Amygdala (tissue), 56 donors: ENCODE data around the gene EXOSC7.
"Not testable (repeated sequence)": the region's sequence is repeated elsewhere in the genome, so short reads cannot be mapped to it uniquely, and the experiment has no call there.

Experiments used
- DNase-seq, 56 donors: peaks; one replicate each; lab custom pipeline; 2025; lab: John Stamatoyannopoulos, UW

Gene EXOSC7

DNA sequence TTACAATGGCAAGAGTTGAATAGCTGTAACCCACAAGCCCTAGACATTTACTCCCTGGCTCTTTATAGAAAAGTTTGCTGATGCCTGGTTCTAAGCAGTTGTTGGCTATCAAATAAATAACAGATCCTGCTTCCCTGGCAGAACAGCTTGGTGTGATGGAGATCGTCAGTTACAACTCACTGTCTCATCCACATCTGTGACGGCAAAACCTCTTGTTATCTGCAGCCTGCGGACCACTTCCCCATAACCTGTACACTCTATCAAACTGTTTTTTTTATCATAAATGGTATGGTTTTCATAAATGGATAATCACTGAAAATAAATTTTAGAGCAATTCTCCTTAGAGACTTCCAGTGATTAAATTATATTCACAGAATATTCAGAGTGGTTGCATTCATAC is 14.2 kb upstream of the EXOSC7 start:
- no peak for DNase-seq

DNA sequence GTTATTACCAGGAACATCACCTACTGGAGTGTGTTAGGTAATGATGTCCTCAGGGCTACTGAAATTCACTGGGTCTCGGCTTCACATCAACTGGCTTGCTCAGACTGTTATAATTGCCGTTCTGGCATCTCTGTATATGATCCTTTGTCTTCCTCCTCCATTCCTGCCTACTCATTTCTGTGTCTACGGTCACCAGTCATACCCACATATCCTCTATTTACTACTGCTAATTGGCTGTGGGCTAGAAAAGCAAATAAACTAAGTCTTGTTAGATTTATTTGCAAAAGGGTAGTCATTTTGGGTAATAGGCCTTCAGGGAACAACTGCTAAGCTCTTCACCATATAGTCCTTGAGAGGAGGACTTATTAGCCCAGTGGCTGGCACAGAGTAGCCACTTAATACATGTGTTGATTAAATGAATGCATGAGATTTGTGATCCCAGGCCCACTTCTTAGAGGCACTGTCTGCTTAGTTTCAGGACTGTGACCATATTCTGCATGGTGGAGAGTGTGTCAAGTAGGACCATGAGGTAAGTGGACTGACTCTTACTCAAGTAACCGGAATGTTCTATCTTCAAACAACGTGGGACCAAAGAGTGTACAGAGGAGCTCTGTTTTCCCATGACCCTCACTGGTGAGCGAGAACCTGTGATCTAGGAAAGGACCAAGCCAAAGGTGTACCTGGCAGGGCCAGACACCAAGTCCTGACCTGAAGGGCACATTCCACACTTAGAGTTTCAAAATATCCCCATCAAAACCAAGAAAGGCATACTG is 13.2 kb upstream of the EXOSC7 start:
- DNase-seq: no peak

DNA sequence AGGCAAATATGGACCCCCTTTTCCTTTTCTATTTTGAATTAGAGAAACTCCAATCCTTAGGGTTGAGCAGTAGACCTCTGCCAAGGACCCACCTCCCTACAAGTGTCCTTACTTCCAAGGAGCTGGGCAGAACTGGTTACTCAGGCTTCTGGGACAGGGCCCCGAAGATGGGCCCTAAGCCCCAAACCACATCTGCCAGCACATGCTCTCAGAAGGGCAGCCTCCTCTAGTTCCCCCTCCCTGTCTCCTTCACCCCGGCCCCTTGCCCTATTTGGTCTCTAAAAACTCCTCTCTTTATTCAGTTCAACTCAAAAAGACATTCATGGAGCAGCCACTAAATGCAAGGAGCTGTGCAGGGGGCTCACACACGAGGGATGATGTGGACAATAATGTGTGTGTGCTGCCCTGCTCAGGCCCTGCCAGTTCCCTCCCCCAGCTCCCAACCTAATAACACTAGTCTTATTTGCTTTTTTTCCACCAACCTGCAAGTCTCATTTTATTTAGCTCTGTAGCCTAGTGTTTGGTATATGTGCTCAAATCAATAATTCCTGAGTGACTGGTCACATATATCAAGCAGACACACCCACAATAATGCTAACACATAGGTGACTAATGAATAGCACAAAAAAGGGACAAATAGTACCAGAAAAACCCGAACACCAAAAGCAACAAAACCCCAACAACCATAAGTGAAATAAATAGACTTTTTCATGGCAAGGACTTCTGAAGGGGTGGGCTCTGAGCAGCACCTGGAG is 12.3 kb upstream of the EXOSC7 start:
- DNase-seq: no peak

DNA sequence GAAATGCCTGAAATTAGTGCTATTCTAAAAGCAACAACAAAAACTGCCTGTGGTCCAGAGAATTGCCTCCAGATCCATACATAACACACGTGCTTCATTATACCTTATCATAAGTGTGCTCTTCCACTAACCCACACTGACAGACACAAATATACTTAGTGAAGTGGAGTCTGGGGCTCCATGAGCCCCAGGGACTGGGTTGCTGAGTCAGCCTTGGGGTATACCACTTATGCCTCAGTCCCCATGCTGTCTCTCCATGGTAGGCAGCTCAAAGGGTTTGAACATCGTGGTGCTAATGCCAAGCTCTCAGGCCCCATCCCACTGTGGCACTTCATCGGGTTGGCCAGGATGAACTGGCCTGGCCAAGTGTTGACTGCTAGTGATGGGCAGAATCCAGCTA is 10.9 kb upstream of the EXOSC7 start:
- no peak for DNase-seq

DNA sequence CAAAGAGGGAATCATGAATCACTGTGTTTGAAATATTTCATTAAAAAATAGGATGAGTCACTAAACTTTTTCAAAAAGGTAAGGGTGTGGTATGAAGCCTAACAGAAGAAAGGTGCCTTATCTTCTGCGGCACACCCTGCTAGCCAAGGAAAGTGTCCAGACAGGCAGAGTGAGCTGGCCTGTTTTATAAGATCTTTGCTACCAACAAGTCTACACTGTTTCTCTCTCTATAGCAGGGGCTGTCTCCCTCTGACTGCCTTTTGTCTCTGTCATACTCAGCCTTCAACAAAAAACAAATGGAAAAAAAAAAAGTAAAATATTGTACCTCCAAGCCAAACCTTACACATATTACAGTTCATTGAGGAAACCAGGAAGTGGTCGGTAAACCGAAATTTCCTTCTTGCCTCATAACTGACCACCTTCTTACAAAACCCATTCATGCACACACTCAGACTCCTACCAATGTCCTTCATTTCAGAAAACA is 9.2 kb upstream of the EXOSC7 start:
- no peak for DNase-seq

- no peak for DNase-seq
Measured at GRCh38 chr3:44968447-44968858, 7.6 kb upstream of the EXOSC7 start.

DNA sequence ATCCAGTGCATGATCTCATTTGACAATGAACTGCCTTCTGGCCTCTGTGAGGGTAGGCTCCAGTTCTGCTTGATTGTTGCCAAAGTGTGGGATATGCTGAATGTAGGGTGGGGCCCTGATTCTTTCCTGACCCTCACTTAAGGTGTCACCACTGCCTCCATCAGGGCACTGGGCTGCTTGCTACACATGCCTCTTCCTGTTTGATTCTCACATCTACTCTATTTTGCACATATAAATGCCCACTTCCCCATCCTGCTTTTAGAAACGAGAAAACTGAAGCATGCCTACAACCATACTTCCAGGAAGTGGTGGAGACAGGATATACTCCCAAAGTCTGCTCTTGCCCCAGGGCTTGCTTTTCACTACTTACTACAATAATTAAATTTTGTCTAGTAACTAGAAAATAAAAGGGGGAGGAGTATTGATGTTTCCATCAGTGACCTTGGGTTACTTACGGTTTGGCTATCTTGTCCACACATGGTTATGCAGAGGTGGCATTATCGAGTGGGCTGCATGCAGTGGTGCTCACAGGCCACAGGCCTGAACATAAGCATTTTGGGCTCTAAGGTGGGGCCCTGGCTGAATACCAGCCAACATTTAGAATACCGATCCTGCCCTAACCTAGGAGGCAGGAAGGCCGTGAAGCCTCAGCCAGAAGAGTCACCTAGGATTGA is 6.8 kb upstream of the EXOSC7 start:
- DNase-seq: no peak

GRCh38 chr3:44969828-44970179 is 6.2 kb upstream of the EXOSC7 start:
- no peak for DNase-seq

- no peak for DNase-seq
Measured at GRCh38 chr3:44970926-44971490, 5.0 kb upstream of the EXOSC7 start.

DNA sequence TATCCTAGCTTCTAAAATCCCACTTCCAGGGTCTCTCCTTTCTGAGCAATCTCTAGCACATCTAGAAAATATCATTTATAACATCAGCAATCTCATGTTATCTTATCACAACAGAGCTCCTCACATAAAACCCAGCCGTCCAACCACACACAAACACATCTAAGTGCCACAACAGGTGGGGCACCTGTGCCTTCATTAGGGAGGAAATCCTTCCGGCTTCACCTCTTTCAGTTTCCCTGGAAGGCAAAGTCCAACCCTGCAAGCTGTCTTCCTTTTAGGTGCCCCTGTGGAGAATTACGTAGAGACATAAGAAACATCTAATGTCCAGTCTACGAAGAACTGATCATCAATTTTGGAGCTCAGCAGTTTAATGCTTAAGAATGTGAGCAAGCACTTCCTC is 1.6 kb upstream of the EXOSC7 start:
- DNase-seq: no peak

- no peak for DNase-seq
Measured at GRCh38 chr3:44981220-44981619, 5.2 kb downstream of the EXOSC7 start.

- DNase-seq: no peak
Measured at GRCh38 chr3:44981751-44982150, 5.7 kb downstream of the EXOSC7 start.

DNA sequence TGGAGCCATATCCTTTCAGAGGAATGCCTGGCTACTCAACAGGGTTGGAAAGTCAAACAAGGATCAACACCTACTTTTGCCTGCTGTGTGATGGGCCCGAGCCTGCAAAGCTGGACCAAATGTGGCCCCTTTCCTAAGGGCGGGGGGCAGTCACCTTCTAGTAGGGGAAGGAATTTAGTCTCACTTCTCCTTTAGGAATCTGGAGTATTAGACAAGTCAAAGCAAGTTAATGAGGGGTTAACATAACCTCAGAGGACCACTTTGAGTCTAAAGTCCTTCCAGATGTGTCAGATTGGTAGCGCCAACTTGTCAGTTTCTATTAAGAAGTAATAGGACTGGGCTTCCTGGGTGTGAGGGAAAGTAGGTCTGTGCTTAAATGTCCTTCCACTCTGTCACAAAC is 6.8 kb downstream of the EXOSC7 start:
- no peak for DNase-seq

GRCh38 chr3:44983484-44983941 is 7.5 kb downstream of the EXOSC7 start:
- DNase-seq: no peak

- DNase-seq: no peak
Measured at GRCh38 chr3:44984335-44984734, 8.3 kb downstream of the EXOSC7 start.

GRCh38 chr3:44986330-44986729 is 10.3 kb downstream of the EXOSC7 start:
- not testable (repeated sequence) for DNase-seq

GRCh38 chr3:44987332-44987731 is 11.3 kb downstream of the EXOSC7 start:
- no peak for DNase-seq

DNA sequence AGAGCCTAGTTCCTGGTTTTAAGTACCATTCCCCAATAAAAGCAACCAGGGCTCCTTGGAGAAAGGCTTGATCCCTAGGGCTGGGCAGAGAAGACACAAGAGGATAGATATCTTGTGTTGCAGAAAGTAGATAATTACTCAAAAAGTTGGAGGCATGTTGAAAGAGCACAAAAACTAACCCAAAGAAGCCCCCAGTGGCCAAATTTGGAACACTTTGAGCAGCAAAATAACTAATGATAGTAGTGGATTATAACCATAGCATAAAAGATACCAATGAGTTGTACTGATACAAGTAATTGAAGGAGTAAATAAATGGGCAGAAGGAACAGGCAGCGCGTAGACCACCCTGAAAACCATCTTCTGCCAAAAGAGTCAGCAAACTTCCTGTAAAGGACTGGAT is 12.0 kb downstream of the EXOSC7 start:
- DNase-seq: no peak

DNA sequence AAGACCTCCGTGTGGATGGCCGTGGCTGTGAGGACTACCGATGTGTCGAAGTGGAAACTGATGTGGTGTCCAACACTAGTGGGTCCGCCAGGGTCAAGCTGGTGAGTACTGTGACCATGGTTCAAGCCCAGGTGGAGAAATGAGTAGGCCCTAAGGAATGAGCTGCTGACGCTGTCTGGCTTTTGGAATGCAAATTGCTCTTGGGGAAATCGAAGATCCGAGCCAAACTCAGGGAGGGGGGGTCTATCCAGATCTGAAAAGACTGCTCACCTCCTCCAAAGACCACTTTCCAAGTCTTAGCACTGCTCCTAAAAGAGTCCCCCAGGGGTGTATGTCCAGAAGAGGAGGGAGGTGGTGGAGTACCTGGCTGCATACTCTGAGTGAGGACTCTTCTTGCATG is 13.1 kb downstream of the EXOSC7 start:
- DNase-seq: no peak

DNA sequence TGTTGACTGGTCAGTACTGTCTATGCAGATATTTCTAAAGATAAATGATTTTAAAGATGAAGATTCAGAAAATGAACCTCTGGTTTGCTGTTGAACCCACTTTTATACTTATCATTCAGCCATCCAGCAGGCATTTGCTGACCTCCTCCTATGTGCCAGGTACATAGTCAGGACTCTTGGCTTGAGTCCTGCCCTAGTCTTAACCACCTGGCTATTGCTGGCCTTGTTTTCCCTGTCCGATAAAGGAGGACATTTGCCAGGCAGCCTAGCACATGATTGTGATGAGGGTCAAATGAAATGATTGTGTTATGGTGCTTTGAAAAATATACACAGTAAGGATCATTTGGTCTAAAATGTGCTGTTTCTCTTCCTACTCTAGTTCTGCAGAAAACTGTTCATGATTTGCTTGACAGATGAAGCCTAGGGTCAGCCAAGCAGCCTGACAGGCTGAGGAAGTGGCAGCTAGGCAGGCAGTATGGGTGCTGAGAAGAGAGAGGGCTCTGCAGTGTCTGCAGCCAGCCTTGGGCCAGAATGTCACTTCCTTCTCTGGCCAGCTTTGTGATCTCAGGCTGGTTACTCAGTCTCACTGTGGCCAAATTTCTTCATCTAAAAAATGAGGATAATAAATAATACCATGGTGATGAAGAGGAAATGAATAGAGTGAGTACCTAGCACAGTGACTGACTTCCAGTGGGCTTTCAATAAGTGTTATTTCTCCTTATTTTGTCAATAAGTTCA is 13.8 kb downstream of the EXOSC7 start:
- no peak for DNase-seq
